Natural killer cell (primary cell): Measurements from ENCODE around the gene UCN3. TPM values are rescaled to one million over a fixed set of nuclear protein-coding genes. Genes with fewer than 3 reads are reported as not detected.

ENCODE experiments used
- ATAC-seq, 3 donors: fragments of 150-1000 bp in 2 of 3; fragments of 200-7000 bp in 1 of 3; cut with Tn5 transposase; 1 replicate in 1 of 3; 2 replicates in 2 of 3; pipeline ENCODE4 v1.10.0; 2021; ENCODE audit warnings: mild to moderate bottlenecking in 2 of 3, moderate library complexity in 2 of 3
- DNase-seq, 2 donors: peaks; one replicate each; pipeline versions ENCODE4 v3.0.0 to v3.0.0-alpha.2; 2013 to 2021; ENCODE audit warnings: mixed read lengths in 1 of 2
- H3K27ac ChIP-seq: one replicate; pipeline ENCODE4 v1.5.1; 2013; ENCODE audit warnings: mild to moderate bottlenecking, low read length
- H3K27me3 ChIP-seq: one replicate; pipeline ENCODE4 v1.6.1; 2013; ENCODE audit warnings: low read length; ENCODE audit not compliant: control insufficient read depth, insufficient read depth
- H3K36me3 ChIP-seq: one replicate; pipeline ENCODE4 v1.6.1; 2013; ENCODE audit warnings: low read length; ENCODE audit not compliant: control insufficient read depth, insufficient read depth
- H3K4me1 ChIP-seq: one replicate; pipeline ENCODE4 v1.6.1; 2013; ENCODE audit warnings: low read length; ENCODE audit not compliant: control insufficient read depth, insufficient read depth
- H3K4me3 ChIP-seq: one replicate; pipeline ENCODE4 v1.5.1; 2013; ENCODE audit warnings: low read length
- H3K9me3 ChIP-seq: one replicate; pipeline ENCODE4 v1.6.1; 2013; ENCODE audit warnings: low read length; ENCODE audit not compliant: control insufficient read depth, insufficient read depth
- H3K27ac Mint-ChIP-seq, 2 donors: one replicate each; pipeline ENCODE4 v1.8.0; 2022; ENCODE audit warnings: mild to moderate bottlenecking in 2 of 2, mixed read lengths in 2 of 2, moderate library complexity in 1 of 2
- H3K27me3 Mint-ChIP-seq, 2 donors: one replicate each; pipeline ENCODE4 v1.8.0; 2022; ENCODE audit warnings: low read depth in 2 of 2, mixed read lengths in 2 of 2
- H3K36me3 Mint-ChIP-seq: one replicate; pipeline ENCODE4 v1.8.0; 2022; ENCODE audit warnings: mixed read lengths
- H3K4me1 Mint-ChIP-seq, 2 donors: one replicate each; pipeline ENCODE4 v1.8.0; 2022; ENCODE audit warnings: mixed read lengths in 2 of 2
- H3K4me3 Mint-ChIP-seq: one replicate; pipeline ENCODE4 v1.8.0; 2022; ENCODE audit warnings: mild to moderate bottlenecking, moderate library complexity, mixed read lengths
- H3K9me3 Mint-ChIP-seq, 2 donors: one replicate each; pipeline ENCODE4 v1.8.0; 2022; ENCODE audit warnings: mixed read lengths in 2 of 2
- CTCF ChIP-seq: fragments of 200-600 bp; IDR thresholded peaks from one replicate; pipeline ENCODE4 v1.8.0; 2022; ENCODE audit warnings: antibody characterized with exemption
- WGBS: methylation state at CpG from one replicate; pipeline ENCODE4 v1.1.7; 2013; ENCODE audit warnings: missing lambda C conversion rate; ENCODE audit not compliant: insufficient coverage; 5-methylcytosine and 5-hydroxymethylcytosine counted together
- intact Hi-C: fragments of 100-400 bp; cut with micrococcal nuclease; formaldehyde crosslinking; loops from one replicate; pipeline ENCODE4 v1.14.2; 2022
- total RNA-seq, 4 donors: library from RNA; stranded (reverse); fragments of 120-200 nt in 1 of 4; gene quantifications; one replicate each; pipeline versions ENCODE4 v1.2.3 to v1.2.4, GENCODE V29; 2013 to 2022

The UCN3 gene
- total RNA-seq, 3 donors from 2014 or later (not counting 1 experiment from before 2014, with no cell fraction given) = not detected

GRCh38 chr10:5390607-5391205, 25.9 kb downstream of the UCN3 start:
- Mint-ChIP-seq H3K4me1 (no peaks in the 10 kb centered on the region), H3K9me3 (peaks cover 8 to 18% of the 10 kb centered on the region in 2 donors), H3K36me3 (peaks cover 15% of the 10 kb centered on the region), H3K27me3 (peaks cover 0 to under 1% of the 10 kb centered on the region in 2 donors), H3K4me3 (no peak overlapping the region), H3K27ac (no peak overlapping the region)
- Histone ChIP-seq H3K27ac (no peak overlapping the region), H3K27me3 (no peaks in the 10 kb centered on the region), H3K4me1 (no peaks in the 10 kb centered on the region), H3K36me3 (no peaks in the 10 kb centered on the region), H3K4me3 (no peak overlapping the region), H3K9me3 (no peaks in the 10 kb centered on the region)
- intact Hi-C loops = no loop called here
- no CpG with 5 or more reads among the region's 1 CpG for WGBS
- ATAC-seq (no peak), DNase-seq (no peak)
- no peak for TF ChIP-seq CTCF

GRCh38 chr10:5391790-5392189, 27.0 kb downstream of the UCN3 start:
- TF ChIP-seq CTCF = no peak
- Mint-ChIP-seq H3K27ac (no peak overlapping the region), H3K27me3 (peaks cover 0 to 3% of the 10 kb centered on the region in 2 donors), H3K4me1 (no peaks in the 10 kb centered on the region), H3K36me3 (peaks cover 15% of the 10 kb centered on the region), H3K9me3 (peaks cover 8 to 18% of the 10 kb centered on the region in 2 donors), H3K4me3 (no peak overlapping the region)
- Histone ChIP-seq H3K4me1 (no peaks in the 10 kb centered on the region), H3K27me3 (no peaks in the 10 kb centered on the region), H3K36me3 (no peaks in the 10 kb centered on the region), H3K27ac (no peak overlapping the region), H3K4me3 (no peak overlapping the region), H3K9me3 (no peaks in the 10 kb centered on the region)
- intact Hi-C loops = no loop called here
- ATAC-seq (no peak), DNase-seq (no peak)
- WGBS = 95% methylated on average over 2 of the region's 3 CpGs

- H3K4me1 Mint-ChIP-seq = no peaks in the 10 kb centered on the region
- Histone ChIP-seq H3K4me3 (no peak overlapping the region), H3K36me3 (no peaks in the 10 kb centered on the region), H3K27ac (no peak overlapping the region), H3K27me3 (no peaks in the 10 kb centered on the region), H3K4me1 (no peaks in the 10 kb centered on the region), H3K9me3 (no peaks in the 10 kb centered on the region)
- intact Hi-C loops = no loop called here
- peaks cover 3 to 5% of the 10 kb centered on the region in 2 donors for H3K27me3 Mint-ChIP-seq
- peaks cover 15% of the 10 kb centered on the region for H3K36me3 Mint-ChIP-seq
- 94% methylated on average over 14 of the region's 14 CpGs for WGBS
- H3K9me3 Mint-ChIP-seq = peaks cover 8 to 16% of the 10 kb centered on the region in 2 donors
- ATAC-seq (no peak), DNase-seq (no peak)
- no peak overlapping the region for H3K4me3 Mint-ChIP-seq
- TF ChIP-seq CTCF = no peak
- no peak overlapping the region for H3K27ac Mint-ChIP-seq
These were observed 28.8 kb downstream of the UCN3 start for GRCh38 chr10:5393529-5393928.

- Mint-ChIP-seq H3K36me3 (peaks cover 15% of the 10 kb centered on the region), H3K27ac (no peak overlapping the region), H3K27me3 (peaks cover 11 to 19% of the 10 kb centered on the region in 2 donors), H3K9me3 (peaks cover 3 to 11% of the 10 kb centered on the region in 2 donors), H3K4me1 (no peaks in the 10 kb centered on the region), H3K4me3 (no peak overlapping the region)
- DNase-seq (no peak), ATAC-seq (no peak)
- no peak overlapping the region for H3K4me3 ChIP-seq
- intact Hi-C loops = no loop called here
- H3K36me3 ChIP-seq = no peaks in the 10 kb centered on the region
- TF ChIP-seq CTCF = no peak
- H3K27me3 ChIP-seq = no peaks in the 10 kb centered on the region
- no peaks in the 10 kb centered on the region for H3K9me3 ChIP-seq
- no peaks in the 10 kb centered on the region for H3K4me1 ChIP-seq
- no peak overlapping the region for H3K27ac ChIP-seq
- WGBS = 93% methylated on average over 17 of the region's 18 CpGs
These were observed 30.4 kb downstream of the UCN3 start for GRCh38 chr10:5395168-5395567.
